ENCODE data around the gene HSD17B14.
A peak's percentile ranks its signal among the peaks of the same experiment; 100 is the strongest.
"Not testable (repeated sequence)": the region's sequence is repeated elsewhere in the genome, so short reads cannot be mapped to it uniquely, and the experiment has no call there.

Gene HSD17B14

GRCh38 chr19:48867123-48867745, 30.9 kb upstream of the HSD17B14 start:
- no peak for DNase-seq (ENCODE audit: low spot score)

- DNase-seq (ENCODE audit: low spot score) = no peak
These were observed 30.4 kb upstream of the HSD17B14 start for GRCh38 chr19:48866692-48867091.

- no peak for DNase-seq (ENCODE audit: low spot score)
These were observed 26.5 kb upstream of the HSD17B14 start for GRCh38 chr19:48862827-48863226.

DNA sequence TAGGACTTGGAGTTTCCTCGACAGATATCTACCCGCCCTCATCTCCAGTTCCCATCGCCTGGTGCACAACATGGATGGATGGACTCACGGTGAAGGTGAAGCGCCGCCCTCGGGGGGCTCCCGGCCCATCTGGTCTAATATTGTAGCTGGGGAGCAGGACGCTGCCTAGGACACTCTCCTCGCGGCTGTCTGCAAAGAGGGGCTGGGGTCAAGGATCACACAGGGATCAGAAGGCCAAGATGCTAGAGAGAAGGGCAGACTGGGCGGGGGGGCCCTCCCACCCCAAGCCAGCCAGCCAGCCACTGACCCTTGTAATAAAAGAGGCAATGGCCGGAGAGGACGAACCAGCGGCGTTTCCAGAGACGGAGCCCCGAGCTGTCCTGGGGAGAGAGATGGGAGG, 25.0 kb upstream of the HSD17B14 start:
- no peak for DNase-seq (ENCODE audit: low spot score)

DNA sequence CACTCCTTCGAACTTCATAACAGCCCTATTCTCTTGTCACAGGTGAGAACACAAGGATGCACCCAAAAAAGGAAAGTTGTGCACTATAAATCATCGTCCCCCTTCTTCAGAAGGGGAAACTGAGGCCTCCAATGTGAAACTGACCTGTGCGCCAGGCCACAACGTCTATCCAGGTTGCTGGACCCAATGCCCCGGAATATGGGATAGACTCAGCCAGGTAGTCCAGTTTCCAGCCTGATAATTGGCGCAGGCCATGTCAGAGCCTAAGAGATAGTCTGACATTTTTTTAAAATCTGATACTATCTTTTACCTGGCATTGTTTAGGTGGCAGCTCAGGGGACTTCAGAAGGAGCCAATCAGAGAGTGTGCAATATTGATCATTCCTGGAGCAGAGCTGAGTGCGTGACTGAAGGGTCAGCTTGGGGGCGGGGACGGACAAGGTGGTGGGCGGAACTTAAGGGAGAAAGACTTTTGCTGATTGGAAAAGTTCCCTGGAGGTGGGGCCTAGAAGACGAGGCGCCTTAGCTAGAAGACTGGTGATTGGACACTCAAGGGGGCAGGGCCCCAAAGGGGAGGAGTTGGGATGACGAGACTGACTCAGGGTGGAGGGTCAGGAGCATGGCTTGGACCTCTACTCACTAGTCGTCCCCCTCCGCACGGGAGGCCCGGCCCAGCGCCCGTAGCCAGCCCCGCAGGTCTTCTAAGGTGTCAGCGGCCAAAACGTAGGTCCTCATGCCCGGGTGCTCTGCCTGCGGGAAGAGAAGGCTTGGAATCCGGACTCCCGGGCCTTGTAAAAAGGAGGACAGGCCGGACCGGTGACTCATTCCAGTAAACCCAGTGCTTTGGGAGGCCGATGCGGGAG, 23.7 kb upstream of the HSD17B14 start:
- no peak for DNase-seq (ENCODE audit: low spot score)

GRCh38 chr19:48858984-48859710, 22.9 kb upstream of the HSD17B14 start:
- DNase-seq (ENCODE audit: low spot score) = peak; percentile 36

- DNase-seq (ENCODE audit: low spot score) = no peak
These were observed 20.6 kb upstream of the HSD17B14 start for GRCh38 chr19:48856921-48857320.

GRCh38 chr19:48854103-48854502, 17.8 kb upstream of the HSD17B14 start:
- no peak for DNase-seq (ENCODE audit: low spot score)

DNA sequence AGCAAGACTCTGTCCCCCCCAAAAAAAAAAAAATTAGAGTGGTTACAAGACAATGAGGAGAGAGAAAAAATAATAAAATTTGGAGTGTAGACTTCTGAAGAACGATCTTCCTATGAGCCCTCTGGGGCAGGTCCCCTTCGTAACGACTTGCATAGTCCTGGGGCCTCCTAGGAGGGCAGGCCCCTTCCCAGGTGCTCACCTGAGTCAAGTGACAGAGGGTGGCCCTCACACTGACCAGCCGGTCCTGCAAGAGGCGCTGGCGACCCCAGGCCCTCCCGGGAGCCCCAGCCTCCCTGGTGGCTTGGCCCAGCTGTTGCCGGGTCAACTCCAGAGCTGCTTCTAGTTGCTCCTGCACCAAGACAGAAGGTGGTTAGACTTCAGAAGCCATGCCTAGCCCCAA, 17.2 kb upstream of the HSD17B14 start:
- peak; percentile 21 for DNase-seq (ENCODE audit: low spot score)

DNA sequence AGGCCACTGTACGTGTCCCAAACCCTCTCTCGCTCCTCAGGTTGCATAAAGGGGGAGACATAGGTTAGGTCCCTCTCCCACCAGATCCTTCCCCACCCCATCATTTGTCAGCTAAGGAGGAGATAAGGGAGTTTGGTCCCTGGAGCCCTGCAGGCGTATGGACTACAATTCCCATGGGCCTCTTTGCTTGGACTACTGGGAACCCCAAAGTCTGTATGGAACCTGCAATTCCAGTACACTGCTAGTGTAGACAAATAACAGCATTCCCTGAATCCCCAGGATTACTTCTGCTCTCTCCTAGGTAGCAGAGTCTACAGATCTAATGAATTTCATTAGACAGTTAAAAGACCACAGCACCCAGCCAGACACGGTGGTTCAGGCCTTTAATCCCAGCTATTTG, 16.0 kb upstream of the HSD17B14 start:
- DNase-seq (ENCODE audit: low spot score) = peak; percentile 31

DNA sequence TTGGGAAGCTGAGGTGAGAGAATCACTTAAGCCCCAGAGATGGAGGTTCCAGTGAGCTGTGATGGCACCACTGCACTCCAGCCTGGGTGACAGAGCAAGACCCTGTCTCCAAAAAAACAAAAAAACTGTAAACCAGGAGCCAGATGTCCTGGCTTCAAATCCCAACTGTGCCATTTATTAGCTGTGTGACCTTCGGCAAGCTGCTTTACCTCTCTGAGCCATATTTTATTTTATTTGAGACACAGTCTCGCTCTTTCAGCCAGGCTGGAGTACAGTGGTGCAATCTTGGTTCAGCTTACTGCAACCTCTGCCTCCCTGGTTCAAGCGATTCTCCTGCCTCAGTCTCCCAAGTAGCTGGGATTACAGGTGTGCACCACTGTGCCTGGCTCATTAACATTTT, 10.4 kb upstream of the HSD17B14 start:
- DNase-seq (ENCODE audit: low spot score) = not testable (repeated sequence)

GRCh38 chr19:48845384-48845783, 9.1 kb upstream of the HSD17B14 start:
- peak; percentile 86 for DNase-seq (ENCODE audit: low spot score)

- peak; percentile 62 for DNase-seq (ENCODE audit: low spot score)
These were observed 8.2 kb upstream of the HSD17B14 start for GRCh38 chr19:48844472-48844871.

DNA sequence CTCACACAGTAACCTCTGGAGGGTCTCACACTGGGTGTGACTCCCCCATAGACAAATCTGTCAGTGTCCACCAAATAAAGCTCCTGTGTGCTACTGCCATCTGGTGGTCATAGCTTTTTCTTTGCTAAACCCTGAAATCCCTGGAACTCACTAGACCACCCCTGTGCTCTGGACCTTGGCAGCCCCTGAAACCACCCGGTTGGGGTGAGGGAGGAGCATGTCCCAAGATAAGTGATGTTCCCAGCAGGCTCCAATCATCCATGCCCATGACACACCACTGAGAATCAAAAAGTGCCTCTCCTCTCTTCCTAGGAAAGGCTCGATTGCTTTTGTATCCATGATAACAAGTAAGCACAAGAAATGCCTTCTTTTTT, 6.5 kb upstream of the HSD17B14 start:
- DNase-seq (ENCODE audit: low spot score) = peak; percentile 63

GRCh38 chr19:48841571-48841970, 5.3 kb upstream of the HSD17B14 start:
- no peak for DNase-seq (ENCODE audit: low spot score)

DNA sequence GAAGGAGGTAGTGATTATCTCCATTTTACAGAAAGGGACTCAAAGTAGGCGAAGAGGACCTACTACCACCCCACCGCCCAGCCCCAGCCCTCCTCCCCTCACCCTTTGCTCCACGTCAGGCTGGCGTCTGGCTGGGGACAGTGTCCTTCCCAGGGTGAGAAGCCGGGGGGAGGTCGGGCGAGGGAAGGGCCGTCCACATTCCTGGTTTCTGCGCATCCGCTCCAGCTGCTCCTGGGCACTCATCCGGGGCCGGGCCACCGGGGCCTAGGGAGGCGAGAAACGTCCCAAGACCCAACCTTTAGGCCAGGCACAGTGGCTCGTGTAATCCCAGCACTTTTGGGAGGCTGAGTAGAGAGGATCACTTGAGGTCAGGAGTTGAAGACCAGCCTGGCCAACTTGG, 4.8 kb upstream of the HSD17B14 start:
- no peak for DNase-seq (ENCODE audit: low spot score)

GRCh38 chr19:48837687-48838086, 1.4 kb upstream of the HSD17B14 start:
- no peak for DNase-seq (ENCODE audit: low spot score)

DNA sequence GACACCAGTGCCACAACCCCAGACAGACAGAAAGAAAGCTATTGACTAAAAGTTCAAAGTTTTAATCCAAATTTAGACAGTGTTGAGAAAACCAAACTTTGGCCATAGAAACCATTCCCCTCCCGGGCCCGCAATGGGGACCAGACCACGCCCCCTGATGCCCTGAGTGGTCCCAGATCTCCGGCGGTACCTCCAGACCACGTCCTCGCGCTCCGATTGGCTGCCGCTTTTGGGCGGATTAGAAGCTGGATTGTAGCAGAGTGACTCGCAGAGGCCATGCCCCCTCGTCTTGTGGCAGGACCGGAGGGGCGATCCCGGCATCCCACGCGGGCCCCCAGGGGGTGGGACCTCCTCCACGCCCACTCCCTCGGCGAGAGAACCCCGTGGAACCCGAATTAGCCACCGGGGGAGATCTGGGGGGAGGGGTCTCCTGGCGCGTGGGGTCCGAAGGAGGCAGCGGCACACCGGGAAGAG, 797 bp upstream of the HSD17B14 start:
- peak; percentile 94 for DNase-seq (ENCODE audit: low spot score)

- DNase-seq (ENCODE audit: low spot score) = peak; percentile 87
These were observed 580 bp downstream of the HSD17B14 start for GRCh38 chr19:48835734-48836088.

DNA sequence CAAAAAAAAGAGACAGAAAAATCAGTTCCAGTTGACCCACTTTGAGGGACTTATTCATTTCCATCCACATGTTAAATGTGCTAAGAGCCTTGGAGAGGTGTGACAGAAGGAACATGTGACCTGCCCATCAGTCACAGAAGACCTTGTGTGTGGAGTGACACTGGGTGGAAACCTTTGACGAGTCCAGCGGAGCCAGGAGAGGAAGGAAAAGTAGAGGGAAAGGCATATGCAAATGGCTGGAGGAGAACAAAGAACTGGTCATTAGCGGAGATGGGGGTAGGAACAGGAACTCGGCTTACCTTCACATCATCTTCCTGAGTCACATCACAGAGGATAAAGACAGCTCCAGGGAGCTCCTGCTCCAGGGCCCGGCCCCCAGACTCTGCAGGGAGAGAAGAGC, 2.3 kb downstream of the HSD17B14 start:
- no peak for DNase-seq (ENCODE audit: low spot score)

DNA sequence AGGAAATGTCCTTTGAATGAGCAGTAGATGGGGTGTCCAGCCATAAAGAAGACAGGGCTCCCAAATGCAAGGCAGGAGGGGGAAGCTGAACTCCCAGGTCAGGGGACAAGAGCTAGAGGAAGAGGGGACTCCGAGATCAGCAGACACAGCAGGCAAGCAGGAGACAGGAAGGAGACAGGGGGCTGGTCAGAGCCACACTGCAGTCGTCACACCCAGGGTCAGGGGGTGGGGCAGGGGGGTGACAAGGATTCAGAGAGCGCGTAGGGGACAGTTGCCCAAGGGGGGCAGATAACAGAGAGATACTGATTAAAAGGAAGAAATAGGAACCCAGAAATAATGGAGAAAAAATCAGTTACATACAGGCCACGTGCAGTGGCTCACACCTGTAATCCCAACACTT, 3.2 kb downstream of the HSD17B14 start:
- no peak for DNase-seq (ENCODE audit: low spot score)

- DNase-seq (ENCODE audit: low spot score) = no peak
These were observed 5.3 kb downstream of the HSD17B14 start for GRCh38 chr19:48830965-48831364.

DNA sequence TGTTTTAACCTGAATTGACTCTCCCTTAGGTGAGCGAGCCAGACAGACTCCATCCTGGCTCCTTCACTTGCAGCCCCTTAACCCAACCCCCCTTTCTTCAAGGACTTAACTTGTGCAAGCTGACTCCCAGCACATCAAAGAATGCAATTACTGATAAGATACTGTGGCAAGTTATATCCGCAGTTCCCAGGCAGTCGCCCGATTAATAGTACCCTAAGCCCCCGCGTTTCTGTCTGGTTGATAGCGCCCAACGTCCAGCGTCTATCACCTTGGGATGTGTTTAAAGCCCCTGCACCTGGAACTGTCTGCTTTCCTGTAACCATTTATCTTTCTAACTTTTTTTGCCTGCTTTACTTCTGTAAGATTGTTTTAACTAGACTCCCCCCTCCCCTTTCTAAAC, 6.2 kb downstream of the HSD17B14 start:
- DNase-seq (ENCODE audit: low spot score) = no peak
